HepG2 (cell line): Measurements from ENCODE around the gene GHRH. TPM values are rescaled to one million over a fixed set of nuclear protein-coding genes. Genes with fewer than 3 reads are reported as not detected.

Experiments used
- ATAC-seq: fragments of 200-7000 bp; cut with Tn5 transposase; 3 replicates; pipeline ENCODE4 v1.9.1; 2020; ENCODE audit warnings: mild to moderate bottlenecking, moderate library complexity
- BruUV-seq: library from RNA; stranded (reverse); fragments of 400-500 nt; replicated peaks from 2 replicates; lab custom pipeline; 2021; lab: Mats Ljungman, UMichigan
- CTCF ChIA-PET: fragments of 300-600 bp; formaldehyde crosslinking; extraction: SDS; loops from one replicate; lab custom pipeline; 2021; ENCODE audit warnings: low total read pairs, inconsistent platforms, low intra/inter-chr PET ratio; lab: Yijun Ruan, JAX
- POLR2A ChIA-PET: fragments of 350-600 bp; sonication (Branson Sonifier 250); formaldehyde crosslinking; loops from one replicate; lab custom pipeline; 2020; ENCODE audit warnings: antibody characterized with exemption, inconsistent platforms; lab: Yijun Ruan, JAX
- DNase-seq: peaks from one replicate; pipeline ENCODE4 v3.0.0-alpha.2; 2015; ENCODE audit warnings: low spot score
- FAIRE-seq: peaks from 3 replicates; lab custom pipeline; 2011; peaks lifted over from hg19 to GRCh38; lab: Jason Lieb, UNC
- H2AFZ ChIP-seq: one replicate; pipeline ENCODE4 v1.6.1; 2011; ENCODE audit warnings: low read length, inconsistent platforms
- H3K27ac ChIP-seq: fragments of 300-600 bp; 3 replicates; pipeline ENCODE4 v1.8.0; 2011; ENCODE audit warnings: mixed run types, mild to moderate bottlenecking, mixed read lengths, low read length, inconsistent platforms; ENCODE audit not compliant: insufficient read depth; ENCODE audit errors: extremely low read length
- H3K27me3 ChIP-seq, 2 experiments: fragments of 200-600 bp in 1 of 2; 2 replicates in 1 of 2; 3 replicates in 1 of 2; pipeline versions ENCODE4 v1.6.0 to v1.8.0; 2011; ENCODE audit warnings: low read length in 2 of 2, mild to moderate bottlenecking in 2 of 2, moderate library complexity in 2 of 2, inconsistent platforms in 1 of 2; ENCODE audit not compliant: insufficient read depth in 2 of 2, control insufficient read depth in 1 of 2
- H3K36me3 ChIP-seq, 2 experiments: fragments of 200-600 bp in 1 of 2; replicated peaks in 1 of 2; 2 replicates in 1 of 2; 3 replicates in 1 of 2; pipeline versions ENCODE4 v1.5.1 to v1.8.0; 2011; ENCODE audit warnings: low read length in 2 of 2, inconsistent platforms in 1 of 2; ENCODE audit not compliant: insufficient read depth in 2 of 2, control insufficient read depth in 1 of 2
- H3K4me1 ChIP-seq: 2 replicates; pipeline ENCODE4 v1.5.1; 2012; ENCODE audit warnings: low read length, inconsistent platforms; ENCODE audit not compliant: insufficient read depth
- H3K4me2 ChIP-seq: 2 replicates; pipeline ENCODE4 v1.6.0; 2011; ENCODE audit warnings: low read depth, low read length, inconsistent platforms
- H3K4me3 ChIP-seq, 3 experiments: fragments of 200-600 bp in 1 of 3; sonication (generic), shearing (Covaris generic) in 1 of 3; replicated peaks in 1 of 3; 2 replicates each; pipeline ENCODE4 v1.5.1; 2011 to 2016; ENCODE audit warnings: low read length in 3 of 3, inconsistent platforms in 2 of 3, low read depth in 2 of 3, mild to moderate bottlenecking in 2 of 3, control low read depth in 1 of 3, mixed read lengths in 1 of 3; ENCODE audit not compliant: insufficient read depth in 1 of 3
- H3K79me2 ChIP-seq: one replicate; pipeline ENCODE4 v1.6.1; 2011; ENCODE audit warnings: low read length, inconsistent platforms; ENCODE audit not compliant: insufficient read depth
- H3K9ac ChIP-seq: 2 replicates; pipeline ENCODE4 v1.6.0; 2011; ENCODE audit warnings: mild to moderate bottlenecking, low read depth, low read length, inconsistent platforms; ENCODE audit not compliant: insufficient read depth
- H3K9me3 ChIP-seq: 2 replicates; pipeline ENCODE4 v1.5.1; 2012; ENCODE audit warnings: mild to moderate bottlenecking, low read length
- H4K20me1 ChIP-seq: 2 replicates; pipeline ENCODE4 v1.6.0; 2011; ENCODE audit warnings: inconsistent platforms, mild to moderate bottlenecking, low read length, moderate library complexity; ENCODE audit not compliant: insufficient read depth
- DMAP1 ChIP-seq: IDR thresholded peaks from 2 replicates; pipeline ENCODE4 v1.6.1; 2016
- HBP1 ChIP-seq: IDR thresholded peaks from 2 replicates; pipeline ENCODE4 v1.6.1; 2016; ENCODE audit warnings: low read depth, control low read depth
- MBNL3 ChIP-seq: fragments of 250-450 bp; sonication (Bioruptor Pico); conservative IDR thresholded peaks from 2 replicates; pipeline ENCODE4 v1.8.0; 2022; ENCODE audit warnings: mild to moderate bottlenecking, inconsistent platforms
- NAIF1 ChIP-seq: sonication (generic); formaldehyde crosslinking; IDR thresholded peaks from 2 replicates; pipeline ENCODE4 v1.5.0; 2020; ENCODE audit warnings: mild to moderate bottlenecking, missing genetic modification reagents, borderline replicate concordance
- RBM22 ChIP-seq: fragments of 200-400 bp; formaldehyde crosslinking; optimal IDR thresholded peaks from 2 replicates; pipeline ENCODE3; 2017; ENCODE audit warnings: mild to moderate bottlenecking, low read length, moderate library complexity
- RCOR2 ChIP-seq: IDR thresholded peaks from 2 replicates; pipeline ENCODE4 v1.6.1; 2016; ENCODE audit warnings: missing biosample characterization, missing genetic modification reagents
- SOX6 ChIP-seq, 2 experiments: fragments of 450-650 bp in 1 of 2; sonication (generic) in 1 of 2; formaldehyde crosslinking in 1 of 2; IDR thresholded peaks; 2 replicates each; pipeline versions ENCODE4 v1.4.0 to v1.6.1; 2017 to 2020; ENCODE audit warnings: antibody characterized with exemption in 1 of 2, mild to moderate bottlenecking in 1 of 2, missing genetic modification reagents in 1 of 2
- SRSF1 ChIP-seq: fragments of 200-400 bp; formaldehyde crosslinking; optimal IDR thresholded peaks from 2 replicates; pipeline ENCODE3; 2017; ENCODE audit warnings: mild to moderate bottlenecking, low read depth, low read length, moderate library complexity
- ZNF33B ChIP-seq: sonication (generic); formaldehyde crosslinking; IDR thresholded peaks from 2 replicates; pipeline ENCODE4 v1.5.1; 2020; ENCODE audit warnings: mild to moderate bottlenecking, missing genetic modification reagents
- WGBS: methylation state at CpG from one replicate; pipeline ENCODE4 v1.1.6; 2017; ENCODE audit warnings: low lambda C conversion rate; 5-methylcytosine and 5-hydroxymethylcytosine counted together
- in situ Hi-C: cut with HindIII; loops from 2 replicates; pipeline ENCODE4 v1.10.0; 2017; ENCODE audit warnings: low pct_unique_long_range_greater_than_20kb; ENCODE audit not compliant: extremely low pct_ligation_motif_present
- intact Hi-C: fragments of 100-400 bp; cut with micrococcal nuclease; formaldehyde crosslinking; loops from one replicate; pipeline ENCODE4 v1.10.0; 2022; ENCODE audit not compliant: unreplicated experiment
- polyA plus RNA-seq, 8 experiments: library from polyadenylated mRNA; depleted of rRNA in 3 of 8; stranded (reverse) in 7 of 8; unstranded in 1 of 8; fragments of >200 nt; fragmentation: Illumina TruSeq in 4 of 8; extraction: Trizol in 4 of 8; gene quantifications; 2 replicates each; pipeline versions ENCODE4 v1.2.1 to v1.2.3, GENCODE V29; 2011 to 2016; ENCODE audit warnings: low read depth in 4 of 8, missing spikeins in 1 of 8, mixed read lengths in 1 of 8; ENCODE audit not compliant: insufficient read depth in 1 of 8
- total RNA-seq, 5 experiments: library from RNA; depleted of rRNA; stranded (reverse); fragments of >200 nt; fragmentation: Illumina TruSeq; extraction: Trizol; gene quantifications; 2 replicates each; pipeline ENCODE4 v1.2.3, GENCODE V29; 2016; ENCODE audit warnings: low read depth in 1 of 5

Gene GHRH
- total and polyA plus RNA-seq, 2 of the 13 experiments (the other 11 are each of a cell fraction or from before 2014, with no cell fraction given): not detected

GRCh38 chr20:37205794-37206193, 55.8 kb downstream of the GHRH start:
- in situ Hi-C loops (no loop called here), intact Hi-C loops (no loop called here)
- over 99% methylated on average over 2 of the region's 2 CpGs for WGBS
- Histone ChIP-seq H3K79me2 (peaks cover 7% of the 10 kb centered on the region), H3K27ac (no peak overlapping the region), H3K27me3 (no peaks in the 10 kb centered on the region), H3K4me3 (no peak overlapping the region), H3K4me1 (no peaks in the 10 kb centered on the region), H3K9ac (no peak overlapping the region), H3K4me2 (no peak overlapping the region), H3K36me3 (peaks cover 51 to 90% of the 10 kb centered on the region in 2 experiments), H2AFZ (no peak overlapping the region), H3K9me3 (no peaks in the 10 kb centered on the region), H4K20me1 (peaks cover 16% of the 10 kb centered on the region; the same call in 1 of the 2 replicates)
- TF ChIP-seq NAIF1 (CRISPR knock-in tag): no peak
- TF ChIP-seq SOX6 (IDR thresholded peaks at IDR 0.05): no peak
- no peak for TF ChIP-seq SOX6 (CRISPR knock-in tag; IDR thresholded peaks at IDR 0.05)
- TF ChIP-seq DMAP1 (CRISPR knock-in tag): no peak
- no peak for TF ChIP-seq RCOR2 (CRISPR knock-in tag)
- TF ChIP-seq HBP1 (CRISPR knock-in tag): no peak
- no peak for TF ChIP-seq MBNL3
- no peak for TF ChIP-seq SRSF1
- DNase-seq (no peak), FAIRE-seq (no peak), ATAC-seq (no peak)
- ChIA-PET POLR2A (no interaction called here), CTCF (no interaction called here)
- TSS peak; percentile 4 for BruUV-seq

GRCh38 chr20:37205130-37205529, 56.5 kb downstream of the GHRH start:
- Histone ChIP-seq H4K20me1 (peaks cover 16% of the 10 kb centered on the region; the same call in 1 of the 2 replicates), H3K27me3 (no peaks in the 10 kb centered on the region), H3K9ac (no peak overlapping the region), H3K36me3 (peaks cover 56 to 97% of the 10 kb centered on the region in 2 experiments), H3K27ac (no peak overlapping the region), H3K4me3 (no peak overlapping the region), H2AFZ (no peak overlapping the region), H3K4me2 (no peak overlapping the region), H3K9me3 (no peaks in the 10 kb centered on the region), H3K4me1 (no peaks in the 10 kb centered on the region), H3K79me2 (peaks cover 10% of the 10 kb centered on the region)
- intact Hi-C loops: no loop called here
- POLR2A ChIA-PET: no interaction called here
- peak; percentile 32 for TF ChIP-seq RBM22
- no peak for TF ChIP-seq ZNF33B (CRISPR knock-in tag)
- DNase-seq: no peak
- no peak for ATAC-seq
- CTCF ChIA-PET: interaction anchor here (3.8 kb wide), 1 partner anchor 329 kb away, joined by 40 read pairs; no protein-coding TSS in a partner anchor
- WGBS: 96% methylated on average over 6 of the region's 6 CpGs
- FAIRE-seq: no peak
- BruUV-seq: no TSS peak
- in situ Hi-C loops: no loop called here
